PC-9 (cell line): ENCODE results near the gene WNK1. TPM values are rescaled to one million over a fixed set of nuclear protein-coding genes. Genes with fewer than 3 reads are reported as not detected.

Experiments used
- BruUV-seq: library from RNA; stranded (reverse); fragments of 400-500 nt; replicated peaks from 2 replicates; lab custom pipeline; 2021; lab: Mats Ljungman, UMichigan
- CTCF ChIA-PET: fragments of 300-600 bp; sonication (Branson Sonifier 250); formaldehyde crosslinking; loops from one replicate; lab custom pipeline; 2022; ENCODE audit warnings: antibody characterized with exemption; lab: Charles Lee
- POLR2A ChIA-PET: fragments of 300-600 bp; sonication (Branson Sonifier 250); formaldehyde crosslinking; loops from one replicate; lab custom pipeline; 2022; ENCODE audit warnings: antibody characterized with exemption; ENCODE audit not compliant: unreplicated experiment; lab: Charles Lee
- DNase-seq, 2 experiments: peaks; one replicate each; pipeline versions ENCODE4 v3.0.0 to v3.0.0-alpha.2; 2015 to 2022; ENCODE audit warnings: mixed read lengths in 1 of 2
- H2AFZ ChIP-seq: fragments of 200-600 bp; sonication (generic); 2 replicates; pipeline ENCODE4 v1.8.1; 2017; ENCODE audit warnings: antibody characterized with exemption
- H3F3A ChIP-seq: fragments of 200-600 bp; sonication (generic); 2 replicates; pipeline ENCODE4 v1.8.1; 2017; ENCODE audit warnings: antibody characterized with exemption, mild to moderate bottlenecking, low read depth; ENCODE audit not compliant: insufficient read depth
- H3K27ac ChIP-seq: fragments of 200-600 bp; sonication (generic); 2 replicates; pipeline ENCODE4 v1.6.1; 2016; ENCODE audit warnings: mixed run types
- H3K27me3 ChIP-seq: fragments of 200-600 bp; sonication (generic); 2 replicates; pipeline ENCODE4 v1.6.1; 2016; ENCODE audit warnings: low read depth, mixed run types; ENCODE audit not compliant: insufficient read depth
- H3K36me3 ChIP-seq: fragments of 200-600 bp; sonication (generic); 2 replicates; pipeline ENCODE4 v1.6.1; 2016; ENCODE audit warnings: low read depth, mixed run types
- H3K4me1 ChIP-seq: fragments of 200-600 bp; sonication (generic); replicated peaks from 2 replicates; pipeline ENCODE4 v1.6.1; 2016; ENCODE audit warnings: mixed run types; ENCODE audit not compliant: insufficient read depth
- H3K4me2 ChIP-seq: fragments of 200-600 bp; sonication (generic); 2 replicates; pipeline ENCODE4 v1.6.1; 2017; ENCODE audit warnings: mixed run types
- H3K4me3 ChIP-seq: fragments of 200-600 bp; sonication (generic); 2 replicates; pipeline ENCODE4 v1.6.1; 2016; ENCODE audit warnings: mixed run types
- H3K79me2 ChIP-seq: fragments of 200-600 bp; sonication (generic); 2 replicates; pipeline ENCODE4 v1.6.1; 2017; ENCODE audit warnings: low read depth, mixed run types
- H3K9me2 ChIP-seq: fragments of 200-600 bp; sonication (generic); 2 replicates; pipeline ENCODE4 v1.8.1; 2017; ENCODE audit warnings: mild to moderate bottlenecking; ENCODE audit not compliant: insufficient read depth
- H3K9me3 ChIP-seq: fragments of 200-600 bp; sonication (generic); 2 replicates; pipeline ENCODE4 v1.8.1; 2016; ENCODE audit warnings: low read depth; ENCODE audit not compliant: insufficient read depth
- H4K20me1 ChIP-seq: fragments of 200-600 bp; sonication (generic); 2 replicates; pipeline ENCODE4 v1.8.1; 2017; ENCODE audit not compliant: insufficient read depth
- EZH2 ChIP-seq: fragments of 200-600 bp; sonication (generic); IDR thresholded peaks from 2 replicates; pipeline ENCODE4 v1.8.0; 2017; ENCODE audit warnings: antibody characterized with exemption, low read depth
- intact Hi-C: fragments of 100-400 bp; cut with micrococcal nuclease; formaldehyde crosslinking; loops from one replicate; pipeline ENCODE4 v1.10.0; 2022; ENCODE audit not compliant: unreplicated experiment
- total RNA-seq: library from RNA; stranded (reverse); gene quantifications from 2 replicates; pipeline ENCODE4 v1.2.3, GENCODE V29; 2021
- TF ChIP-seq, protein P1 (sequence below): fragments of 200-600 bp; sonication (generic); conservative IDR thresholded peaks from 2 replicates; pipeline ENCODE4 v1.6.1; 2017; ENCODE audit warnings: mixed run types, antibody characterized with exemption, mild to moderate bottlenecking, moderate library complexity

WNK1 gene
- total RNA-seq, 1 experiment from 2014 or later, result 142 TPM

DNA sequence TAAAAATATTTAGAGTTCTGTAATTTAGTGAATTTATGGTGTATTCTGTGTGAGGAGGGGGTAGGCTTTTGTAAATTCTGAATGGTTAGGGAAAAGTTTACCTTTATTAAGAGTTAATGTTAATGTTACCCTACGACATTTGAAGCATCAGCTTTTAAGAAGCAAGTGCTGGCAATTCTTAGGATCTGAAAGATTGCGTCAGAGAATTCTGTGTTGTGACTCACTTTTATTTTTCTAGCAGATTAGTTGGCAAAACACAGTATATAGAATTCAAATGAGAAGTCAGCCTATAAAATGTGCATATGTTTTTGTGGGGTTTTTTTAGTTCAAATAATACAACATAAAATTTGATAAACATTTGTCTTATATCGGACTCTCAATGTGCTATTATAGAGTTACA, 99.5 kb downstream of the WNK1 start:
- peak overlapping the region; percentile 25; the same call in 1 of the 2 replicates for H3K4me2 ChIP-seq
- no peaks in the 10 kb centered on the region for H3K9me3 ChIP-seq
- no TSS peak for BruUV-seq
- 0 out of 2 replicates have a peak, but pooled peaks cover 5% of the 10 kb centered on the region for H3K36me3 ChIP-seq
- peaks cover 17% of the 10 kb centered on the region for H3K4me1 ChIP-seq
- 0 out of 2 replicates have a peak, but pooled peaks cover 2% of the 10 kb centered on the region for H3K9me2 ChIP-seq
- H3K27ac ChIP-seq, result peak overlapping the region; percentile 18
- ChIA-PET POLR2A (interaction anchor here (0.6 kb wide), 1 partner anchor 97 kb away, joined by 3 read pairs; no protein-coding TSS in a partner anchor), CTCF (no interaction called here)
- H4K20me1 ChIP-seq, result peaks cover 18% of the 10 kb centered on the region
- no peak overlapping the region for H3K4me3 ChIP-seq
- intact Hi-C loops, result loop anchor here (5.0 kb wide), 1 partner anchor 465 kb away; no protein-coding TSS in a partner anchor
- peaks cover 53% of the 10 kb centered on the region for H3K79me2 ChIP-seq
- H2AFZ ChIP-seq, result no peak overlapping the region
- no peaks in the 10 kb centered on the region for H3K27me3 ChIP-seq
- DNase-seq, result peak in 1 of 2 experiments; percentile 66
- TF ChIP-seq EZH2, result no peak
- TF ChIP-seq, protein P1, sequence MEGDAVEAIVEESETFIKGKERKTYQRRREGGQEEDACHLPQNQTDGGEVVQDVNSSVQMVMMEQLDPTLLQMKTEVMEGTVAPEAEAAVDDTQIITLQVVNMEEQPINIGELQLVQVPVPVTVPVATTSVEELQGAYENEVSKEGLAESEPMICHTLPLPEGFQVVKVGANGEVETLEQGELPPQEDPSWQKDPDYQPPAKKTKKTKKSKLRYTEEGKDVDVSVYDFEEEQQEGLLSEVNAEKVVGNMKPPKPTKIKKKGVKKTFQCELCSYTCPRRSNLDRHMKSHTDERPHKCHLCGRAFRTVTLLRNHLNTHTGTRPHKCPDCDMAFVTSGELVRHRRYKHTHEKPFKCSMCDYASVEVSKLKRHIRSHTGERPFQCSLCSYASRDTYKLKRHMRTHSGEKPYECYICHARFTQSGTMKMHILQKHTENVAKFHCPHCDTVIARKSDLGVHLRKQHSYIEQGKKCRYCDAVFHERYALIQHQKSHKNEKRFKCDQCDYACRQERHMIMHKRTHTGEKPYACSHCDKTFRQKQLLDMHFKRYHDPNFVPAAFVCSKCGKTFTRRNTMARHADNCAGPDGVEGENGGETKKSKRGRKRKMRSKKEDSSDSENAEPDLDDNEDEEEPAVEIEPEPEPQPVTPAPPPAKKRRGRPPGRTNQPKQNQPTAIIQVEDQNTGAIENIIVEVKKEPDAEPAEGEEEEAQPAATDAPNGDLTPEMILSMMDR, result no peak
- H3F3A ChIP-seq, result peaks cover 16% of the 10 kb centered on the region; the same call in 1 of the 2 replicates

DNA sequence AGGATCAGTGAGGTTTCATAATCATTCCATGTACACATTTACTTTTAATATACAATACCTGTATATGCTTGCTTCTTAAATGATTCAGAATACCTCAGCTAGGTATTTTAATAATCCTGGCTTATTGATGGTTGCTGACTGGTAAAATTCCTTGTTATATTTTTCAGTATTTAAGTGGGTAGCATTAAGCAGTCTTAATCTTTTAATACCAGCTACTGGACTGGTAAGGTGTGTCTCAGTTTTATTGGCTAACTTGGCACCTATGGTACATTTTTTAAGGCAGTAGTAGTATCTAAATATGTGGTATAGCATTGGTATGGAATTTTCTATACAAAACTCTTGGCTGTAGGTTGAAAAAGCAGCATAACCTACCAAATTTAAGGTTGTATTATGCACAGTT, 100.5 kb downstream of the WNK1 start:
- no peak for DNase-seq
- Histone ChIP-seq H4K20me1 (peaks cover 19% of the 10 kb centered on the region), H3K27ac (no peak overlapping the region), H3K4me3 (no peak overlapping the region), H3K36me3 (0 out of 2 replicates have a peak, but pooled peaks cover 8% of the 10 kb centered on the region), H2AFZ (no peak overlapping the region), H3K79me2 (peaks cover 52% of the 10 kb centered on the region), H3K9me2 (no peaks in the 10 kb centered on the region), H3K9me3 (no peaks in the 10 kb centered on the region), H3K27me3 (no peaks in the 10 kb centered on the region), H3K4me2 (no peak overlapping the region), H3F3A (peaks cover 16% of the 10 kb centered on the region; the same call in 1 of the 2 replicates), H3K4me1 (peaks cover 17% of the 10 kb centered on the region)
- no peak for TF ChIP-seq EZH2
- TF ChIP-seq, protein P1, result no peak
- BruUV-seq, result no TSS peak
- ChIA-PET CTCF (interaction anchor here (1.1 kb wide), 1 partner anchor 400 kb away, joined by 6 read pairs; no protein-coding TSS in a partner anchor), POLR2A (interaction anchor here (0.6 kb wide), 1 partner anchor 178 kb away, joined by 9 read pairs; no protein-coding TSS in a partner anchor)
- intact Hi-C loops, result loop anchor here (5.0 kb wide), 1 partner anchor 464 kb away; no protein-coding TSS in a partner anchor

DNA sequence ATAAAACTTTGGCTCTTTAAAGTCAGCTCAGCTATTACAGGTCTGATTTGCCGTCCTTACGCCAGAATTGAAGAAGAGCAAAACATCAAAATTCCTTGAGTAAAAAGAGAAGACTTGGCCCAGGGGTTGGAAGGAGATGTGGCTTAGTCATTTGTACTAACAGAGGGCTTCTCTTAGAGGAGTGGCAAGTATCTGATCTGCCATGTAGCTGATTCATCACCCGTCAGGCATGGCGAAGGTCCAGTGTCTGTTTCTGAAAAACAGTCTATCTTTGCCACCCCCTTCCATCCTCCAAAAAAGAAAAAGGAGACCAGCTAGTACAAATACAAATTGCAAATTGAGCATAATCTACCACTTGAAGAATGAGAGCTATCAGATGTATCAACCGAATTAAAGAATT, 105.2 kb downstream of the WNK1 start:
- H3K36me3 ChIP-seq, result peaks cover 35% of the 10 kb centered on the region
- POLR2A ChIA-PET, result no interaction called here
- H3K27ac ChIP-seq, result no peak overlapping the region
- intact Hi-C loops, result no loop called here
- H3K4me1 ChIP-seq, result no peaks in the 10 kb centered on the region
- no TSS peak for BruUV-seq
- H3F3A ChIP-seq, result no peaks in the 10 kb centered on the region
- no peak overlapping the region for H2AFZ ChIP-seq
- H3K4me3 ChIP-seq, result no peak overlapping the region
- no peaks in the 10 kb centered on the region for H3K9me3 ChIP-seq
- CTCF ChIA-PET, result interaction anchor here (0.7 to 0.9 kb wide), 4 partner anchors 72 to 416 kb away, joined by 3 to 5 read pairs (median 4); no protein-coding TSS in a partner anchor
- H3K27me3 ChIP-seq, result no peaks in the 10 kb centered on the region
- DNase-seq, result no peak
- peaks cover 20% of the 10 kb centered on the region for H3K79me2 ChIP-seq
- H3K4me2 ChIP-seq, result no peak overlapping the region
- H4K20me1 ChIP-seq, result peaks cover 11% of the 10 kb centered on the region
- no peak for TF ChIP-seq EZH2
- TF ChIP-seq, protein P1, result no peak
- no peaks in the 10 kb centered on the region for H3K9me2 ChIP-seq
